SH-SY5Y (cell line): ENCODE results near the gene SYT12.

Experiments used
- GATA2 ChIP-seq: IDR thresholded peaks from 2 replicates; pipeline ENCODE4 v1.6.1; 2011; ENCODE audit warnings: mild to moderate bottlenecking, low read depth, low read length
- GATA3 ChIP-seq: IDR thresholded peaks from 2 replicates; pipeline ENCODE4 v1.6.1; 2011; ENCODE audit warnings: low read depth, mild to moderate bottlenecking, low read length, moderate library complexity

- TF ChIP-seq GATA2 = no peak
- no peak for TF ChIP-seq GATA3
These were observed 48.9 kb upstream of the SYT12 start for GRCh38 chr11:66973956-66974580.
